CD4-positive, alpha-beta T cell treated with Interleukin-4 for 4 hours (primary cell): ENCODE measurements around the gene TAS2R1.

Experiments used
- DNase-seq: peaks from one replicate; pipeline ENCODE4 v3.0.0-alpha.2; 2020

TAS2R1 gene

GRCh38 chr5:9630251-9630650 is at the start of gene TAS2R1:
Gene TAS2R1 (minus strand): TSS chr5:9630351. CDS start chr5:9630032, 319 bp downstream.
- DNase-seq = no peak

- DNase-seq = no peak
Observed at GRCh38 chr5:9670371-9670770, 40.2 kb upstream of the TAS2R1 start.

- DNase-seq = no peak
Observed at GRCh38 chr5:9667906-9668305, 37.8 kb upstream of the TAS2R1 start.

GRCh38 chr5:9663891-9664290 is 33.7 kb upstream of the TAS2R1 start:
- no peak for DNase-seq

GRCh38 chr5:9661316-9662015 is 31.3 kb upstream of the TAS2R1 start:
- no peak for DNase-seq

GRCh38 chr5:9658706-9659105 is 28.6 kb upstream of the TAS2R1 start:
- DNase-seq = no peak

GRCh38 chr5:9657819-9658218 is 27.7 kb upstream of the TAS2R1 start:
- no peak for DNase-seq

- no peak for DNase-seq
Observed at GRCh38 chr5:9655641-9656040, 25.5 kb upstream of the TAS2R1 start.

GRCh38 chr5:9654886-9655285 is 24.7 kb upstream of the TAS2R1 start:
- DNase-seq = no peak

- no peak for DNase-seq
Observed at GRCh38 chr5:9653811-9654210, 23.7 kb upstream of the TAS2R1 start.

- DNase-seq = no peak
Observed at GRCh38 chr5:9653061-9653460, 22.9 kb upstream of the TAS2R1 start.

- no peak for DNase-seq
Observed at GRCh38 chr5:9652295-9652694, 22.1 kb upstream of the TAS2R1 start.

- no peak for DNase-seq
Observed at GRCh38 chr5:9646843-9647242, 16.7 kb upstream of the TAS2R1 start.

GRCh38 chr5:9644630-9645029 is 14.5 kb upstream of the TAS2R1 start:
- no peak for DNase-seq

- DNase-seq = no peak
Observed at GRCh38 chr5:9642621-9643020, 12.5 kb upstream of the TAS2R1 start.

- DNase-seq = no peak
Observed at GRCh38 chr5:9641806-9642355, 11.7 kb upstream of the TAS2R1 start.

- DNase-seq = no peak
Observed at GRCh38 chr5:9632495-9632894, 2.3 kb upstream of the TAS2R1 start.

GRCh38 chr5:9627541-9627940 is 2.6 kb downstream of the TAS2R1 start:
- DNase-seq = no peak

GRCh38 chr5:9626955-9627354 is 3.2 kb downstream of the TAS2R1 start:
- no peak for DNase-seq

GRCh38 chr5:9625731-9626130 is 4.4 kb downstream of the TAS2R1 start:
- no peak for DNase-seq

- DNase-seq = no peak
Observed at GRCh38 chr5:9625286-9625685, 4.9 kb downstream of the TAS2R1 start.

GRCh38 chr5:9624196-9624947 is 5.8 kb downstream of the TAS2R1 start:
- no peak for DNase-seq

- DNase-seq = no peak
Observed at GRCh38 chr5:9623661-9624060, 6.5 kb downstream of the TAS2R1 start.

GRCh38 chr5:9622971-9623421 is 7.2 kb downstream of the TAS2R1 start:
- no peak for DNase-seq
